ENCODE data around the gene CLMP.

- TF ChIP-seq GATA1 (IDR thresholded peaks at IDR 0.05; ENCODE audit: low read depth, low read length): no peak
- peak; percentile 26 for TF ChIP-seq POLR2A (IDR thresholded peaks at IDR 0.05; ENCODE audit: low read length)
These were observed 141.9 kb downstream of the CLMP start for GRCh38 chr11:123052901-123053721.
